Measurements from ENCODE around the gene SLC38A7. TPM values are rescaled to one million over a fixed set of nuclear protein-coding genes. Genes with fewer than 3 reads are reported as not detected.

SLC38A7 gene
- total and polyA plus RNA-seq, 2 donors (not counting 1 experiment from before 2014, with no cell fraction given), result 8.3 to 23.9 TPM

GRCh38 chr16:58717994-58718393, 33.4 kb upstream of the SLC38A7 start:
- Histone ChIP-seq H3K9ac (ENCODE audit: low read length) (no peak overlapping the region), H3K4me3 (ENCODE audit: control extremely low read depth in 1 of 5, extremely low read depth in 1 of 5, insufficient read depth in 1 of 5, low read depth in 2 of 5, low read length in 4 of 5) (no peak overlapping the region), H3K4me1 (ENCODE audit: control insufficient read depth in 2 of 2, insufficient read depth in 2 of 2, low read length in 2 of 2) (no peaks in the 10 kb centered on the region), H4K20me1 (ENCODE audit: control insufficient read depth, insufficient read depth, low read length, poor library complexity, severe bottlenecking) (no peaks in the 10 kb centered on the region), H2AFZ (ENCODE audit: insufficient read depth, low read depth, low read length, poor library complexity, severe bottlenecking) (no peak overlapping the region), H3K4me2 (replicated peaks; ENCODE audit: low read depth, low read length, poor library complexity, severe bottlenecking) (no peak overlapping the region), H3K79me2 (ENCODE audit: control insufficient read depth, insufficient read depth, low read length) (no peaks in the 10 kb centered on the region), H3K36me3 (replicated peaks in 1 of 2; ENCODE audit: control extremely low read depth in 1 of 2, control insufficient read depth in 1 of 2, extremely low read depth in 1 of 2, insufficient read depth in 2 of 2, low read length in 1 of 2) (peaks cover 7 to 55% of the 10 kb centered on the region in 2 experiments), H3K27me3 (replicated peaks in 1 of 4; ENCODE audit: control extremely low read depth in 1 of 4, control insufficient read depth in 3 of 4, insufficient read depth in 4 of 4, low read length in 3 of 4) (no peaks in the 10 kb centered on the region), H3K9me3 (ENCODE audit: control extremely low read depth in 1 of 3, control insufficient read depth in 2 of 3, insufficient read depth in 1 of 3, low read length in 2 of 3) (no peaks in the 10 kb centered on the region), H3K27ac (ENCODE audit: low read length in 2 of 2) (no peak overlapping the region)
- intact Hi-C loops (cut with micrococcal nuclease), result no loop called here
- H3K27me3 Mint-ChIP-seq, result no peaks in the 10 kb centered on the region
- 83% methylated on average over 9 of the region's 13 CpGs for WGBS (ENCODE audit: insufficient coverage)
- no peak overlapping the region for H3K4me3 Mint-ChIP-seq
- no peak for ATAC-seq (ENCODE audit: low read depth)
- no peaks in the 10 kb centered on the region for H3K4me1 Mint-ChIP-seq
- H3K9me3 Mint-ChIP-seq (ENCODE audit: insufficient read depth), result no peaks in the 10 kb centered on the region
- DNase-seq, result no peak
- TF ChIP-seq EZH2 (IDR thresholded peaks at IDR 0.05; ENCODE audit: borderline replicate concordance, insufficient read depth, low read depth, low read length, poor library complexity, severe bottlenecking) (no peak), CTCF (IDR thresholded peaks at IDR 0.05) (no peak)
- CTCF ChIA-PET, result no interaction called here
- POLR2A ChIA-PET, result no interaction called here
- H3K27ac Mint-ChIP-seq, result no peak overlapping the region

- ChIA-PET POLR2A (no interaction called here), CTCF (interaction anchor here (0.6 kb wide), 1 partner anchor 197 kb away, joined by 3 read pairs; no protein-coding TSS in a partner anchor)
- Mint-ChIP-seq H3K9me3 (ENCODE audit: insufficient read depth) (no peaks in the 10 kb centered on the region), H3K4me1 (no peaks in the 10 kb centered on the region), H3K27ac (no peak overlapping the region), H3K4me3 (no peak overlapping the region), H3K27me3 (no peaks in the 10 kb centered on the region)
- no peak overlapping the region for H3K4me2 ChIP-seq (replicated peaks; ENCODE audit: low read depth, low read length, poor library complexity, severe bottlenecking)
- intact Hi-C loops (cut with micrococcal nuclease), result no loop called here
- no peak overlapping the region for H2AFZ ChIP-seq (ENCODE audit: insufficient read depth, low read depth, low read length, poor library complexity, severe bottlenecking)
- H3K4me1 ChIP-seq (ENCODE audit: control insufficient read depth in 2 of 2, insufficient read depth in 2 of 2, low read length in 2 of 2), result no peaks in the 10 kb centered on the region
- H3K4me3 ChIP-seq (ENCODE audit: control extremely low read depth in 1 of 5, extremely low read depth in 1 of 5, insufficient read depth in 1 of 5, low read depth in 2 of 5, low read length in 4 of 5), result no peak overlapping the region
- no peak for TF ChIP-seq EZH2 (IDR thresholded peaks at IDR 0.05; ENCODE audit: borderline replicate concordance, insufficient read depth, low read depth, low read length, poor library complexity, severe bottlenecking)
- no peak for TF ChIP-seq CTCF (IDR thresholded peaks at IDR 0.05)
- H3K9ac ChIP-seq (ENCODE audit: low read length), result no peak overlapping the region
- peaks cover 9 to 57% of the 10 kb centered on the region in 2 experiments for H3K36me3 ChIP-seq (replicated peaks in 1 of 2; ENCODE audit: control extremely low read depth in 1 of 2, control insufficient read depth in 1 of 2, extremely low read depth in 1 of 2, insufficient read depth in 2 of 2, low read length in 1 of 2)
- H3K27ac ChIP-seq (ENCODE audit: low read length in 2 of 2), result no peak overlapping the region
- no peak for DNase-seq
- no peaks in the 10 kb centered on the region for H3K79me2 ChIP-seq (ENCODE audit: control insufficient read depth, insufficient read depth, low read length)
- no peaks in the 10 kb centered on the region for H3K27me3 ChIP-seq (replicated peaks in 1 of 4; ENCODE audit: control extremely low read depth in 1 of 4, control insufficient read depth in 3 of 4, insufficient read depth in 4 of 4, low read length in 3 of 4)
- WGBS (ENCODE audit: insufficient coverage), result 95% methylated on average over 3 of the region's 8 CpGs
- H4K20me1 ChIP-seq (ENCODE audit: control insufficient read depth, insufficient read depth, low read length, poor library complexity, severe bottlenecking), result no peaks in the 10 kb centered on the region
- ATAC-seq (ENCODE audit: low read depth), result no peak
- H3K9me3 ChIP-seq (ENCODE audit: control extremely low read depth in 1 of 3, control insufficient read depth in 2 of 3, insufficient read depth in 1 of 3, low read length in 2 of 3), result no peaks in the 10 kb centered on the region
These were observed 31.9 kb upstream of the SLC38A7 start for GRCh38 chr16:58716468-58716867.

Measured in B cell (primary cell).